ENCODE results near the gene SPOCK2. TPM values are rescaled to one million over a fixed set of nuclear protein-coding genes. Genes with fewer than 3 reads are reported as not detected.

The SPOCK2 gene
- total RNA-seq, 1 donor from 2014 or later: 3.2 TPM

DNA sequence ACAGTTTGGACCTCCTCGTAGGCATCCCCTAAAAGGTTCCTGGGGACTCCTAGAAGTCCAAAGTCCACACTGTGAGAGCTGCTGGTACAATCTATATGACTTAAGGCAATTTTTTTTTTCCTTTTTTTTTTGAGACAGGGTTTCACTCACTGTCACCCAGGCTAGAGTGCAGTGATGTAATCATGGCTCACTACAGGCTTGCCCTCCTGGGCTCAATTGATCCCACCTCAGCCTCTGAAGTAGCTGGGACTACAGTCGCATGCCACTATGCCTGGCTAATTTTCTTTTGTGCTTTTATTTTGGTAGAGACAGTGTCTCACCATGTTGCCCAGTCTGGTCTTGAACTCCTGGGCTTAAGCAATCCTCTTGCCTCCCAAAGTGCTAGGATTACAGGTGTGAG, 4.6 kb upstream of the SPOCK2 start:
- no peak overlapping the region for H3K27ac Mint-ChIP-seq

DNA sequence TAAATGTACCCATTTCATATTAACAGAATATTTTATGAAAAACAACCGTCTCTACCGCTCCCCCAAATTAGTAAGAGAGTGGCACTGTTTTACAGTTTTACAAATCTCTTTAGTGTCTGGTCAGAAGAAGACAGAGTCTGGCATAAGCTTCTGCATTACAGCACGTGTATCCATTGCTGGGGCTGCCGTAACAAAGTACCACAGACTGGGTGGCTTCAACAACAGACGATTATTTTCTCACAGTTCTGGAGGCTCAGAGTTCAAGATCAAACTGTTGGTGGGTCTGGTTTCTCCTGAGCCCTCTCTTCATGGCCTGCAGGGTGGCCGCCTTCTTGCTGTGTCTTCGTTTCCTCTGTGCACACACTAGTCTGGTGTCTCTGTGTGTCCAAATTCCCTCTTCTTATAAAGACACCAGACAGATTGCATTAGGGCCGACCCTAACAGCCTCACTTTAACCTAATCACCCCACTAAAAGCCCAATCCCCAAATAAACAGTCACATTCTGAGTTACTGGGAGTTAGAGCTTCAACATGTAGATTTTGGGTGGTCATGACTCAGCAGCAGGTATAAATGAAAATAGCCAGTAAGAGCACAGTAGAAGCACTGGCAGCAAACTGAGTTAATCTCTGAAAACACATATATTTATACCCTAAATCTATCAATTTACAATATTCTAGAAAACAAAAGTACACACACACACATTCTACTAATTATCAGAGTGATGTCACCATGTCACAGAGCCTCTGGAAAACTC, 4.0 kb upstream of the SPOCK2 start:
- H4K20me1 ChIP-seq (ENCODE audit: low read depth): no peaks in the 10 kb centered on the region
- H3K4me1 ChIP-seq: peaks cover 27% of the 10 kb centered on the region
- peaks cover 17% of the 10 kb centered on the region for H3K36me3 Mint-ChIP-seq
- H3F3A ChIP-seq (ENCODE audit: low read depth): peaks cover 17% of the 10 kb centered on the region
- no peak overlapping the region for H3K9ac ChIP-seq
- H3K4me1 Mint-ChIP-seq: peaks cover 38% of the 10 kb centered on the region
- no peak for DNase-seq (ENCODE audit: low spot score)
- no peak overlapping the region for H3K27ac ChIP-seq
- no peaks in the 10 kb centered on the region for H3K36me3 ChIP-seq
- H2AFZ ChIP-seq (replicated peaks): no peak overlapping the region
- H3K9me3 ChIP-seq (ENCODE audit: low read depth): no peaks in the 10 kb centered on the region
- no peaks in the 10 kb centered on the region for H3K79me2 ChIP-seq (ENCODE audit: low read depth)
- no peak overlapping the region for H3K4me3 ChIP-seq
- no peak overlapping the region for H3K27ac Mint-ChIP-seq
- no peak overlapping the region for H3K4me3 Mint-ChIP-seq
- no peaks in the 10 kb centered on the region for H3K9me3 Mint-ChIP-seq
- H3K27me3 Mint-ChIP-seq (ENCODE audit: insufficient read depth, low read depth): peaks cover 16% of the 10 kb centered on the region
- peaks cover 33% of the 10 kb centered on the region for H3K27me3 ChIP-seq
- TF ChIP-seq EZH2 (IDR thresholded peaks at IDR 0.05) (no peak), EZH2phosphoT487 (IDR thresholded peaks at IDR 0.05) (no peak)
- TF ChIP-seq, protein P1, sequence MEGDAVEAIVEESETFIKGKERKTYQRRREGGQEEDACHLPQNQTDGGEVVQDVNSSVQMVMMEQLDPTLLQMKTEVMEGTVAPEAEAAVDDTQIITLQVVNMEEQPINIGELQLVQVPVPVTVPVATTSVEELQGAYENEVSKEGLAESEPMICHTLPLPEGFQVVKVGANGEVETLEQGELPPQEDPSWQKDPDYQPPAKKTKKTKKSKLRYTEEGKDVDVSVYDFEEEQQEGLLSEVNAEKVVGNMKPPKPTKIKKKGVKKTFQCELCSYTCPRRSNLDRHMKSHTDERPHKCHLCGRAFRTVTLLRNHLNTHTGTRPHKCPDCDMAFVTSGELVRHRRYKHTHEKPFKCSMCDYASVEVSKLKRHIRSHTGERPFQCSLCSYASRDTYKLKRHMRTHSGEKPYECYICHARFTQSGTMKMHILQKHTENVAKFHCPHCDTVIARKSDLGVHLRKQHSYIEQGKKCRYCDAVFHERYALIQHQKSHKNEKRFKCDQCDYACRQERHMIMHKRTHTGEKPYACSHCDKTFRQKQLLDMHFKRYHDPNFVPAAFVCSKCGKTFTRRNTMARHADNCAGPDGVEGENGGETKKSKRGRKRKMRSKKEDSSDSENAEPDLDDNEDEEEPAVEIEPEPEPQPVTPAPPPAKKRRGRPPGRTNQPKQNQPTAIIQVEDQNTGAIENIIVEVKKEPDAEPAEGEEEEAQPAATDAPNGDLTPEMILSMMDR (IDR thresholded peaks at IDR 0.05): no peak
- H3K4me2 ChIP-seq: no peak overlapping the region

More for the DNA sequence above, 4.6 kb upstream of the SPOCK2 start:
- no peaks in the 10 kb centered on the region for H3K9me3 Mint-ChIP-seq
- peaks cover 38% of the 10 kb centered on the region for H3K4me1 Mint-ChIP-seq
- TF ChIP-seq, protein P1 (IDR thresholded peaks at IDR 0.05): no peak
- no peak for TF ChIP-seq EZH2 (IDR thresholded peaks at IDR 0.05)
- no peak for TF ChIP-seq EZH2phosphoT487 (IDR thresholded peaks at IDR 0.05)
- Histone ChIP-seq H4K20me1 (ENCODE audit: low read depth) (no peaks in the 10 kb centered on the region), H3K27ac (no peak overlapping the region), H3K4me1 (peaks cover 20% of the 10 kb centered on the region), H3K9ac (no peak overlapping the region), H3K79me2 (ENCODE audit: low read depth) (no peaks in the 10 kb centered on the region), H3K36me3 (no peaks in the 10 kb centered on the region), H3F3A (ENCODE audit: low read depth) (peaks cover 17% of the 10 kb centered on the region), H3K27me3 (peaks cover 27% of the 10 kb centered on the region), H2AFZ (replicated peaks) (no peak overlapping the region), H3K9me3 (ENCODE audit: low read depth) (no peaks in the 10 kb centered on the region), H3K4me3 (no peak overlapping the region), H3K4me2 (no peak overlapping the region)
- peaks cover 17% of the 10 kb centered on the region for H3K36me3 Mint-ChIP-seq
- H3K4me3 Mint-ChIP-seq: no peak overlapping the region
- no peak for DNase-seq (ENCODE audit: low spot score)
- peaks cover 15% of the 10 kb centered on the region for H3K27me3 Mint-ChIP-seq (ENCODE audit: insufficient read depth, low read depth)

DNA sequence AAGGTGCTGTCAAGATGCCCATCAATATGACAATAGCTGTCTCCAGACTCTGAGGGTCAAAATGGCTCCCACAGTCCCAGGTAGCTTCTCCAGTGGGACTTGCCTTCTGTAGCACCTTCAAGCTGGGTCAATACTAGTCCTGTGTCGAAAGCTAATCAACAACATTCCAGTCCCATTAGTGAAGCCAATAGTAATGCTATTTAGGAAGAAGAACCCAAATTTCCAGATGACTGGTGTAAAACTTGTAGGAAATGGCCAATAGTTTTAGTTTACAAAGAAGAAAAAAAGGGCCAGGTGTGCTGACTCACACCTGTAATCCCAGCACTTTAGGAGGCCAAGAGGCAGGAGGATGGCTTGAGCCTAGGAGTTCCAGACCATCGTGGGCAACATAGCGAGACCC, 2.0 kb upstream of the SPOCK2 start:
- H3K4me3 Mint-ChIP-seq: no peak overlapping the region
- peaks cover 53% of the 10 kb centered on the region for H3K27me3 ChIP-seq

More for the DNA sequence above, 2.0 kb upstream of the SPOCK2 start:
- H3K4me3 ChIP-seq: no peak overlapping the region
- H3K36me3 Mint-ChIP-seq: peaks cover 7% of the 10 kb centered on the region
- no peak for TF ChIP-seq EZH2phosphoT487 (IDR thresholded peaks at IDR 0.05)
- no peak for TF ChIP-seq EZH2 (IDR thresholded peaks at IDR 0.05)
- TF ChIP-seq, protein P1 (IDR thresholded peaks at IDR 0.05): no peak
- H3K4me1 ChIP-seq: peaks cover 38% of the 10 kb centered on the region
- H3K79me2 ChIP-seq (ENCODE audit: low read depth): no peaks in the 10 kb centered on the region
- peaks cover 41% of the 10 kb centered on the region for H3K4me1 Mint-ChIP-seq
- no peak overlapping the region for H3K4me2 ChIP-seq
- H3K9me3 Mint-ChIP-seq: no peaks in the 10 kb centered on the region
- H3K9ac ChIP-seq: no peak overlapping the region
- no peaks in the 10 kb centered on the region for H3K36me3 ChIP-seq
- H4K20me1 ChIP-seq (ENCODE audit: low read depth): no peaks in the 10 kb centered on the region
- no peaks in the 10 kb centered on the region for H3K9me3 ChIP-seq (ENCODE audit: low read depth)
- H3K27ac ChIP-seq: no peak overlapping the region
- peaks cover 30% of the 10 kb centered on the region for H3F3A ChIP-seq (ENCODE audit: low read depth)
- H3K27me3 Mint-ChIP-seq (ENCODE audit: insufficient read depth, low read depth): peaks cover 32% of the 10 kb centered on the region
- no peak for DNase-seq (ENCODE audit: low spot score)
- H3K27ac Mint-ChIP-seq: no peak overlapping the region
- no peak overlapping the region for H2AFZ ChIP-seq (replicated peaks)

Measured in neural progenitor cell (in vitro differentiated cells).